Keratinocyte (primary cell): ENCODE results near the gene FRS3.

Source experiments
- EZH2 ChIP-seq: IDR thresholded peaks from one replicate; pipeline ENCODE4 v1.6.1; 2012; ENCODE audit warnings: inconsistent platforms, mild to moderate bottlenecking, low read length, moderate library complexity
- TF ChIP-seq, protein P1 (sequence below), 3 experiments: IDR thresholded peaks in 1 of 3; conservative IDR thresholded peaks in 1 of 3; optimal IDR thresholded peaks in 1 of 3; 2 replicates in 2 of 3; 3 replicates in 1 of 3; pipeline versions ENCODE3 to v1.5.1; 2011; ENCODE audit warnings: low read length in 3 of 3, mild to moderate bottlenecking in 3 of 3, moderate library complexity in 2 of 3, control low read depth in 1 of 3, inconsistent platforms in 1 of 3; ENCODE audit not compliant: insufficient read depth in 2 of 3; ENCODE audit errors: extremely low read depth in 1 of 3

DNA sequence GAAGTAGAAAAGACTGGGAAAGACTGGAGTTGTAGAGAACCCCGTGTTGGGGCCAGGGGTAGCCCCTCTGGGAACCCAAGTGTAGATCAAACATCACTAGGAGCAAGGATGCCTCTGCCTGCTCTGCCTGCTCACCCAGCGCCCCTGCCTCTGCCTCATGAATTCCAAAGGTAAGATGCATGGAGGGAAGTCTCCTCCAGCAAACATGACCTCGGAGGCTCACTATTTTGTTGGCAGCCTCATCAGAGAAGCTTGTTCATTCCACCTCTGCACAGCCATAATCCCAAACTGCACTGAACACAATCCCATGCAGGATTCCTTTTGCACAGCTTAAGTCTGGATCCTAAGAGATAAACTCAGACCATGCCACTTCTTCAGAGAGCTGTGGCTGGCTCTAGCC is 4.9 kb downstream of the FRS3 start:
- TF ChIP-seq, protein P1, sequence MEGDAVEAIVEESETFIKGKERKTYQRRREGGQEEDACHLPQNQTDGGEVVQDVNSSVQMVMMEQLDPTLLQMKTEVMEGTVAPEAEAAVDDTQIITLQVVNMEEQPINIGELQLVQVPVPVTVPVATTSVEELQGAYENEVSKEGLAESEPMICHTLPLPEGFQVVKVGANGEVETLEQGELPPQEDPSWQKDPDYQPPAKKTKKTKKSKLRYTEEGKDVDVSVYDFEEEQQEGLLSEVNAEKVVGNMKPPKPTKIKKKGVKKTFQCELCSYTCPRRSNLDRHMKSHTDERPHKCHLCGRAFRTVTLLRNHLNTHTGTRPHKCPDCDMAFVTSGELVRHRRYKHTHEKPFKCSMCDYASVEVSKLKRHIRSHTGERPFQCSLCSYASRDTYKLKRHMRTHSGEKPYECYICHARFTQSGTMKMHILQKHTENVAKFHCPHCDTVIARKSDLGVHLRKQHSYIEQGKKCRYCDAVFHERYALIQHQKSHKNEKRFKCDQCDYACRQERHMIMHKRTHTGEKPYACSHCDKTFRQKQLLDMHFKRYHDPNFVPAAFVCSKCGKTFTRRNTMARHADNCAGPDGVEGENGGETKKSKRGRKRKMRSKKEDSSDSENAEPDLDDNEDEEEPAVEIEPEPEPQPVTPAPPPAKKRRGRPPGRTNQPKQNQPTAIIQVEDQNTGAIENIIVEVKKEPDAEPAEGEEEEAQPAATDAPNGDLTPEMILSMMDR (optimal IDR thresholded peaks at IDR 0.05 in 1 of 3, IDR thresholded peaks at IDR 0.05 in 1 of 3, conservative IDR thresholded peaks at IDR 0.05 in 1 of 3; ENCODE audit: extremely low read depth in 1 of 3, insufficient read depth in 2 of 3, low read length in 3 of 3) = no peak
- no peak for TF ChIP-seq EZH2
